Aorta (tissue), 5 donors: ENCODE data around the gene OSGEP. TPM values are rescaled to one million over a fixed set of nuclear protein-coding genes. Genes with fewer than 3 reads are reported as not detected.

ENCODE experiments used
- ATAC-seq: fragments of 200-7000 bp; cut with Tn5 transposase; one replicate; pipeline ENCODE4 v1.9.1; 2022; ENCODE audit warnings: moderate library complexity; ENCODE audit not compliant: low FRiP score
- DNase-seq, 2 donors: peaks; one replicate each; pipeline ENCODE4 v3.0.0-alpha.2; 2020
- H3K27ac ChIP-seq, 2 donors: one replicate each; pipeline ENCODE4 v1.5.1; 2013; ENCODE audit warnings: low read length in 2 of 2, mild to moderate bottlenecking in 2 of 2, moderate library complexity in 2 of 2, control low read depth in 1 of 2, inconsistent platforms in 1 of 2, low read depth in 1 of 2
- H3K27me3 ChIP-seq, 2 donors: one replicate each; pipeline ENCODE4 v1.6.1; 2013; ENCODE audit warnings: control low read depth in 1 of 2, low read length in 1 of 2, mild to moderate bottlenecking in 1 of 2, moderate library complexity in 1 of 2; ENCODE audit not compliant: insufficient read depth in 2 of 2, control insufficient read depth in 1 of 2
- H3K36me3 ChIP-seq, 2 donors: one replicate each; pipeline ENCODE4 v1.6.1; 2013; ENCODE audit warnings: control low read depth in 1 of 2, low read length in 1 of 2, mild to moderate bottlenecking in 1 of 2; ENCODE audit not compliant: insufficient read depth in 2 of 2, control insufficient read depth in 1 of 2
- H3K4me1 ChIP-seq, 2 donors: one replicate each; pipeline ENCODE4 v1.6.1; 2013; ENCODE audit warnings: low read length in 2 of 2, control low read depth in 1 of 2, mild to moderate bottlenecking in 1 of 2, moderate library complexity in 1 of 2; ENCODE audit not compliant: insufficient read depth in 2 of 2, control insufficient read depth in 1 of 2
- H3K4me3 ChIP-seq, 2 donors: one replicate each; pipeline ENCODE4 v1.5.1; 2013; ENCODE audit warnings: low read length in 2 of 2, control low read depth in 1 of 2, mild to moderate bottlenecking in 1 of 2
- H3K9me3 ChIP-seq: one replicate; pipeline ENCODE4 v1.6.1; 2013; ENCODE audit warnings: mild to moderate bottlenecking, low read length; ENCODE audit not compliant: control insufficient read depth
- WGBS, 2 donors: extraction: QIAGEN DNeasy Blood & Tissue Kit; methylation state at CpG; one replicate each; pipeline ENCODE4 v1.1.7; 2013; 5-methylcytosine and 5-hydroxymethylcytosine counted together
- intact Hi-C, 2 donors: fragments of 100-400 bp; cut with DNase I; formaldehyde crosslinking; loops; one replicate each; pipeline versions ENCODE4 v1.14.2 to v1.15.0; 2022
- polyA plus RNA-seq, 2 donors: library from polyadenylated mRNA; stranded (reverse); fragments of 200-250 nt; gene quantifications; one replicate each; pipeline ENCODE4 v1.2.3, GENCODE V29; 2013
- total RNA-seq, 2 donors: library from RNA; stranded (reverse); fragmentation: NEBNext Ultra II Directional; extraction: Animal tissue kit (Norgen Biotek cat#: 25700); gene quantifications; one replicate each; pipeline ENCODE4 v1.2.1, GENCODE V29; 2021
- donor health status: healthy with polysubstance abuse.
- donor health status: Bipolar disorder and iron deficiency.
- donor health status: DM: no; HTN: no; CAD: no.
- donor health status: DM: no; HTN: no; CAD: no.
- donor health status: DM: yes; HTN: yes; CAD: no.

OSGEP gene
- total and polyA plus RNA-seq, 4 donors = 14.9 to 82.1 (median 33.7) TPM

DNA sequence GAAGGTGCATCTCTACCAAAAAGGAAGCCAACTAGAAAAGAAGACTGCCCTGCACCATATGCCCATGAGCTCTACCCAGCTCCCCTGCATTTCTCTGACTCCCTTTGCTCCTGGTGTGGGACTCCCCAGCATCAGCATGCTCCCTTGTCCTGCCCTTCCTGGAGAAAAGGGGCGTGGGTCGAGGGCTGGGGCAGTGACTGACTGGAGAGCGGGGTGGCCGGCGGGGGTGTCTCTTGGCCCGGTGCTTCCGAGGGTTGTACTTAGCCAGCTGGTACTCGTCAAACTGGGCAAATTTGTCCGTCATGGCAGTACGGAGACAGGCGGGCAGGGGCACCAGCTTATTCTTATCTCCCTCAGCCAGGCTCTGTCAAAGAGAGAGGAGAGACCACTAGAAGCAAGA is 51.1 kb downstream of the OSGEP start:
- intact Hi-C loops = no loop called here
- H3K4me1 ChIP-seq = no peaks in the 10 kb centered on the region
- no peaks in the 10 kb centered on the region for H3K27me3 ChIP-seq
- 85 to 88% methylated on average over 11 of the region's 11 CpGs for WGBS, 2 donors
- H3K4me3 ChIP-seq = no peak overlapping the region
- DNase-seq (no peak), ATAC-seq (no peak)
- H3K27ac ChIP-seq = no peak overlapping the region
- no peaks in the 10 kb centered on the region for H3K9me3 ChIP-seq
- peaks cover 4 to 11% of the 10 kb centered on the region in 2 donors for H3K36me3 ChIP-seq

DNA sequence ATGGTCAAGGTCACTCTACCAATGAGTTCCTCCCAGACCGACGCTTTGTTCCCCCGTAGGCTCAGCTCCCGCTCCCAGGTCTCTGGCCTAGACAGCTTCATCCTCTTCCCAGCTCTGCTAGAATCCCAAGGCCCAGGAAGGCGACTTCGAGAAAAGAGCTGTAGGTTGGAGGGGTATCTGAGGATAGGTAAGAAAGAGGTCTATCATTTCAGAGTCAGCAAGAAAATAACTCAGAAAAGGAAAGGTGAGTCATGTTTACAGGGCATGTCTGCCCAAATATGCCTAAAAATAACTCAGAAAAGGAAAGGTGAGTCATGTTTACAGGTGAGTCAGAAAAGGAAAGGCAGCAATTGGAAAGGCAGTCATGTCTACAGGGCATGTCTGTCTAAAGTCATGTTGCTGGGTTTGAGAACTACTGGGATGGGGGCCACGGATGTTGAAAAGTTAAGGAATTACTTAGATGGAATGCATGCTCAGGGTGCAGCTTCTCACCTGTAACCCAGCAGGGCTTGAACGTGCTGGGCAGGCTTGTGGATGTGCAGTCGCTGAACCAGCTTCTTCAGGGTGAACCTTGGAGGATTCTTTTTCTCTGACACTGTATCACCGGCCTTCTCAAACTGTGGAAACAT is 53.5 kb downstream of the OSGEP start:
- Histone ChIP-seq H3K27me3 (no peaks in the 10 kb centered on the region), H3K36me3 (peaks cover 0 to 6% of the 10 kb centered on the region in 2 donors), H3K27ac (no peak overlapping the region), H3K9me3 (no peaks in the 10 kb centered on the region), H3K4me1 (no peaks in the 10 kb centered on the region), H3K4me3 (no peak overlapping the region)
- WGBS, 2 donors = 94% methylated on average over 10 of the region's 10 CpGs
- intact Hi-C loops = no loop called here
- DNase-seq (no peak), ATAC-seq (no peak)

DNA sequence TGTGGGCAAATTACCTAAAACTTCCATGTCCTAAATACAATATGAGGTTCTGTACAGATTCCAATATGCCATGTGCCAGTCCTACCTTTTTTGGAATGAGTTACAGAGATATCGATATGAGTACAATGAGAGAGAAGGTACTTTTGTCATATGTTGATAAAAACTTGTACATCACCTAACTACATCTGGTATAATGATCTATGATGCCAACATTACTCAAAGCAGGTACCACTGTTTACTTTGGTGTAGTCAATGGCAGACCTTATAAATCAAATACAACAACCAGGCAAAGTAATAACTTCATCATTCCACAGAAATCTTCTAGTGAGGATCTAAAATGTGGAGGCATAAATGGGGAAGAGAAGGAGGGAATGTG is 54.0 kb downstream of the OSGEP start:
- no peak overlapping the region for H3K27ac ChIP-seq
- no peaks in the 10 kb centered on the region for H3K27me3 ChIP-seq
- WGBS, 2 donors = 98 to 100% methylated on average over 1 of the region's 1 CpG
- H3K9me3 ChIP-seq = no peaks in the 10 kb centered on the region
- peaks cover 0 to 7% of the 10 kb centered on the region in 2 donors for H3K36me3 ChIP-seq
- no peak overlapping the region for H3K4me3 ChIP-seq
- no peaks in the 10 kb centered on the region for H3K4me1 ChIP-seq
- DNase-seq = no peak
- intact Hi-C loops = no loop called here
- no peak for ATAC-seq

DNA sequence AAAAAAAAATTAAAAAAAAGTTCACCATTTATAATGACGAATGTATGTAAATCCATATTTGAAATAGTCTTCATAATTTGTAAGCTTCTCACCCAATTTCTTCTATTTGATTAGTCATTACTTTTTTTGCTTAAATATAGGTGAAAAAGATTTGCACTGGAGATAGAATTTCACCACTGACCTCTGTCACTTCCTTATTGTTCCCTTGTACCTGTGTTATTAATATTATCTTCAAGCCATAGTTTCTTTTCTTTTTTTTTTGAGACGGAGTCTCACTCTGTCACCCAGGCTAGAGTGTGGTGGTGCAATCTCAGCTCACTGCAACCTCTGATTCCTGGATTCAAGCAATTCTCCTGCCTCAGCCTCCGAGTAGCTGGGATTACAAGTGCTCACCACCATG is 57.1 kb downstream of the OSGEP start:
- 90% methylated on average over 3 of the region's 3 CpGs for WGBS, 2 donors
- H3K4me3 ChIP-seq = no peak overlapping the region
- H3K4me1 ChIP-seq = no peaks in the 10 kb centered on the region
- H3K27ac ChIP-seq = no peak overlapping the region
- H3K27me3 ChIP-seq = no peaks in the 10 kb centered on the region
- no peak for DNase-seq
- no peaks in the 10 kb centered on the region for H3K9me3 ChIP-seq
- peaks cover 0 to 7% of the 10 kb centered on the region in 2 donors for H3K36me3 ChIP-seq
- intact Hi-C loops = no loop called here
- no peak for ATAC-seq

Other genes with a start within 250 kb of the OSGEP start
- gene OR11H6, start 231.1 kb downstream of the OSGEP start, total RNA-seq = not detected
- gene OR11H6, start 231.1 kb downstream of the OSGEP start, polyA plus RNA-seq = not detected
- not detected for gene OR11H7, start 225.8 kb downstream of the OSGEP start, total RNA-seq
- not detected for gene OR11H7, start 225.8 kb downstream of the OSGEP start, polyA plus RNA-seq
- not detected for gene OR11H4, start 215.5 kb downstream of the OSGEP start, total RNA-seq
- gene OR11H4, start 215.5 kb downstream of the OSGEP start, polyA plus RNA-seq = not detected
- gene TTC5, start 148.9 kb downstream of the OSGEP start, total RNA-seq = 10 to 100 TPM; 12.0 to 15.4 TPM
- 1 to 10 TPM; 3.0 to 4.3 TPM for gene TTC5, start 148.9 kb downstream of the OSGEP start, polyA plus RNA-seq
- gene CCNB1IP1, start 121.5 kb downstream of the OSGEP start, total RNA-seq = 10 to 100 TPM; 34.6 to 50.9 TPM
- 10 to 100 TPM; 65.5 to 75.4 TPM for gene CCNB1IP1, start 121.5 kb downstream of the OSGEP start, polyA plus RNA-seq
- 10 to 100 TPM; 13.4 to 19.5 TPM for gene PARP2, start 111.2 kb downstream of the OSGEP start, total RNA-seq
- 10 to 100 TPM; 13.4 to 21.4 TPM for gene PARP2, start 111.2 kb downstream of the OSGEP start, polyA plus RNA-seq
- 10 to 100 TPM; 49.0 to 62.4 TPM for gene TEP1, start 41.3 kb downstream of the OSGEP start, total RNA-seq
- 10 to 100 TPM; 10.3 to 28.2 TPM for gene TEP1, start 41.3 kb downstream of the OSGEP start, polyA plus RNA-seq
- gene KLHL33, start 18.6 kb downstream of the OSGEP start, total RNA-seq = 1 to 10 TPM in 1 of 2 donors, under 1 TPM in 1; 0.39 to 1.3 TPM
- gene KLHL33, start 18.6 kb downstream of the OSGEP start, polyA plus RNA-seq = under 1 TPM; 0.25 to 0.41 TPM
- 10 to 100 TPM; 51.1 to 66.0 TPM for gene APEX1, start 414 bp upstream of the OSGEP start, total RNA-seq
- 100 to 1,000 TPM in 1 of 2 donors, 10 to 100 TPM in 1; 84.8 to 122 TPM for gene APEX1, start 414 bp upstream of the OSGEP start, polyA plus RNA-seq
- gene PIP4P1, start 6.6 kb upstream of the OSGEP start, total RNA-seq = 10 to 100 TPM; 25.9 to 27.6 TPM
- 10 to 100 TPM; 15.8 to 42.7 TPM for gene PIP4P1, start 6.6 kb upstream of the OSGEP start, polyA plus RNA-seq
- gene PNP, start 14.6 kb upstream of the OSGEP start, total RNA-seq = 10 to 100 TPM; 46.2 to 54.1 TPM
- 10 to 100 TPM; 21.9 to 56.5 TPM for gene PNP, start 14.6 kb upstream of the OSGEP start, polyA plus RNA-seq
- under 1 TPM; 0.78 to 0.96 TPM for gene RNASE10, start 50.7 kb upstream of the OSGEP start, total RNA-seq
- gene RNASE10, start 50.7 kb upstream of the OSGEP start, polyA plus RNA-seq = not detected
- gene RNASE9, start 106.2 kb upstream of the OSGEP start, total RNA-seq = not detected
- gene RNASE9, start 106.2 kb upstream of the OSGEP start, polyA plus RNA-seq = not detected
- not detected for gene RNASE11, start 133.2 kb upstream of the OSGEP start, total RNA-seq
- not detected for gene RNASE11, start 133.2 kb upstream of the OSGEP start, polyA plus RNA-seq
- not detected for gene RNASE12, start 136.6 kb upstream of the OSGEP start, total RNA-seq
- gene RNASE12, start 136.6 kb upstream of the OSGEP start, polyA plus RNA-seq = not detected
- not detected for gene OR6S1, start 186.9 kb upstream of the OSGEP start, total RNA-seq
- not detected for gene OR6S1, start 186.9 kb upstream of the OSGEP start, polyA plus RNA-seq
- 10 to 100 TPM; 37.4 to 71.8 TPM for gene RNASE4, start 229.7 kb upstream of the OSGEP start, total RNA-seq
- 10 to 100 TPM; 39.3 to 85.1 TPM for gene RNASE4, start 229.7 kb upstream of the OSGEP start, polyA plus RNA-seq
- 10 to 100 TPM; 19.7 to 22.1 TPM for gene ANG, start 234.0 kb upstream of the OSGEP start, total RNA-seq
- gene ANG, start 234.0 kb upstream of the OSGEP start, polyA plus RNA-seq = 10 to 100 TPM; 20.8 to 30.3 TPM